ENCODE data around the gene FAM107A. TPM values are rescaled to one million over a fixed set of nuclear protein-coding genes. Genes with fewer than 3 reads are reported as not detected.

The FAM107A gene
- total RNA-seq (10 to 100 TPM; 15.2 to 27.2 TPM), polyA plus RNA-seq (ENCODE audit: insufficient read length in 2 of 2) (10 to 100 TPM; 35.6 to 55.5 TPM)
- long read RNA-seq, donor 1, transcript FAM107A-201 (4 exons, 3,367 nt), result major isoform, 8 of 14 reads
- long read RNA-seq, donor 1, partial matches to known transcripts, result 5 of 14 reads
- long read RNA-seq, donor 1, other reads (novel, unspliced or antisense), result 0 of 14 reads
- long read RNA-seq, donor 2, transcript FAM107A-201 (4 exons, 3,367 nt), result major isoform, 11 of 11 reads
- long read RNA-seq, donor 2, partial matches to known transcripts, result 0 of 11 reads
- long read RNA-seq, donor 2, other reads (novel, unspliced or antisense), result 0 of 11 reads
- long read RNA-seq, donor 3, transcript FAM107A-201 (4 exons, 3,367 nt), result major isoform, 7 of 41 reads
- long read RNA-seq, donor 3, partial matches to known transcripts, result 32 of 41 reads
- long read RNA-seq, donor 3, other reads (novel, unspliced or antisense), result 0 of 41 reads
- long read RNA-seq, donor 4, result 0 reads

- H3K36me3 ChIP-seq (ENCODE audit: control insufficient read depth, insufficient read depth, low read length), result peaks cover 9% of the 10 kb centered on the region
- 2% methylated on average over 9 of the region's 12 CpGs for WGBS (ENCODE audit: insufficient coverage)
- peak within 1 kb of the TSS; percentile 77 for H3K27ac ChIP-seq (ENCODE audit: low read depth, low read length)
- H3K9me3 ChIP-seq (ENCODE audit: control insufficient read depth, insufficient read depth, low read length), result no peaks in the 10 kb centered on the region
- peak in 3 of 6 donors; percentile 62 to 90 (median 89) for DNase-seq (ENCODE audit: low read depth in 4 of 6, low spot score in 6 of 6)
- peak within 1 kb of the TSS; percentile 26 for H3K4me3 ChIP-seq (ENCODE audit: low read depth, low read length)
- H3K27me3 ChIP-seq (ENCODE audit: control insufficient read depth, insufficient read depth, low read length), result no peaks in the 10 kb centered on the region
- peaks cover 73% of the 10 kb centered on the region for H3K4me1 ChIP-seq (ENCODE audit: control insufficient read depth, insufficient read depth, low read length)
Observed at GRCh38 chr3:58577269-58577821, at the start of gene FAM107A. TSS of gene FAM107A (minus strand) at chr3:58577391. CDS start at chr3:58569860, 7,531 bp downstream.

GRCh38 chr3:58625196-58625824, 48.1 kb upstream of the FAM107A start:
- WGBS (ENCODE audit: insufficient coverage), result 82% methylated on average over 7 of the region's 9 CpGs
- no peak overlapping the region for H3K4me3 ChIP-seq (ENCODE audit: low read depth, low read length)
- peaks cover 48% of the 10 kb centered on the region for H3K4me1 ChIP-seq (ENCODE audit: control insufficient read depth, insufficient read depth, low read length)
- H3K27ac ChIP-seq (ENCODE audit: low read depth, low read length), result no peak overlapping the region
- DNase-seq (ENCODE audit: low read depth in 4 of 6, low spot score in 6 of 6), result peak in 1 of 6 donors; percentile 34
- no peaks in the 10 kb centered on the region for H3K9me3 ChIP-seq (ENCODE audit: control insufficient read depth, insufficient read depth, low read length)
- no peaks in the 10 kb centered on the region for H3K36me3 ChIP-seq (ENCODE audit: control insufficient read depth, insufficient read depth, low read length)
- H3K27me3 ChIP-seq (ENCODE audit: control insufficient read depth, insufficient read depth, low read length), result no peaks in the 10 kb centered on the region

GRCh38 chr3:58624550-58624949, 47.4 kb upstream of the FAM107A start:
- Histone ChIP-seq H3K4me3 (ENCODE audit: low read depth, low read length) (no peak overlapping the region), H3K27ac (ENCODE audit: low read depth, low read length) (no peak overlapping the region), H3K36me3 (ENCODE audit: control insufficient read depth, insufficient read depth, low read length) (no peaks in the 10 kb centered on the region), H3K4me1 (ENCODE audit: control insufficient read depth, insufficient read depth, low read length) (peaks cover 46% of the 10 kb centered on the region), H3K27me3 (ENCODE audit: control insufficient read depth, insufficient read depth, low read length) (no peaks in the 10 kb centered on the region), H3K9me3 (ENCODE audit: control insufficient read depth, insufficient read depth, low read length) (no peaks in the 10 kb centered on the region)
- no peak for DNase-seq (ENCODE audit: low read depth in 4 of 6, low spot score in 6 of 6)
- 57% methylated on average over 1 of the region's 3 CpGs for WGBS (ENCODE audit: insufficient coverage)

GRCh38 chr3:58623961-58624360, 46.8 kb upstream of the FAM107A start:
- Histone ChIP-seq H3K4me1 (ENCODE audit: control insufficient read depth, insufficient read depth, low read length) (peaks cover 42% of the 10 kb centered on the region), H3K27ac (ENCODE audit: low read depth, low read length) (no peak overlapping the region), H3K9me3 (ENCODE audit: control insufficient read depth, insufficient read depth, low read length) (no peaks in the 10 kb centered on the region), H3K4me3 (ENCODE audit: low read depth, low read length) (no peak overlapping the region), H3K36me3 (ENCODE audit: control insufficient read depth, insufficient read depth, low read length) (no peaks in the 10 kb centered on the region), H3K27me3 (ENCODE audit: control insufficient read depth, insufficient read depth, low read length) (no peaks in the 10 kb centered on the region)
- WGBS (ENCODE audit: insufficient coverage), result 92% methylated on average over 5 of the region's 5 CpGs
- DNase-seq (ENCODE audit: low read depth in 4 of 6, low spot score in 6 of 6), result no peak

GRCh38 chr3:58623478-58623877, 46.3 kb upstream of the FAM107A start:
- 69% methylated on average over 6 of the region's 8 CpGs for WGBS (ENCODE audit: insufficient coverage)
- peaks cover 42% of the 10 kb centered on the region for H3K4me1 ChIP-seq (ENCODE audit: control insufficient read depth, insufficient read depth, low read length)
- H3K4me3 ChIP-seq (ENCODE audit: low read depth, low read length), result no peak overlapping the region
- no peak overlapping the region for H3K27ac ChIP-seq (ENCODE audit: low read depth, low read length)
- H3K9me3 ChIP-seq (ENCODE audit: control insufficient read depth, insufficient read depth, low read length), result no peaks in the 10 kb centered on the region
- no peaks in the 10 kb centered on the region for H3K36me3 ChIP-seq (ENCODE audit: control insufficient read depth, insufficient read depth, low read length)
- no peak for DNase-seq (ENCODE audit: low read depth in 4 of 6, low spot score in 6 of 6)
- H3K27me3 ChIP-seq (ENCODE audit: control insufficient read depth, insufficient read depth, low read length), result no peaks in the 10 kb centered on the region

- H3K36me3 ChIP-seq (ENCODE audit: control insufficient read depth, insufficient read depth, low read length), result no peaks in the 10 kb centered on the region
- H3K9me3 ChIP-seq (ENCODE audit: control insufficient read depth, insufficient read depth, low read length), result no peaks in the 10 kb centered on the region
- DNase-seq (ENCODE audit: low read depth in 4 of 6, low spot score in 6 of 6), result peak in 1 of 6 donors; percentile 74
- H3K4me1 ChIP-seq (ENCODE audit: control insufficient read depth, insufficient read depth, low read length), result peaks cover 38% of the 10 kb centered on the region
- 71% methylated on average over 8 of the region's 8 CpGs for WGBS (ENCODE audit: insufficient coverage)
- H3K27ac ChIP-seq (ENCODE audit: low read depth, low read length), result no peak overlapping the region
- H3K27me3 ChIP-seq (ENCODE audit: control insufficient read depth, insufficient read depth, low read length), result no peaks in the 10 kb centered on the region
- no peak overlapping the region for H3K4me3 ChIP-seq (ENCODE audit: low read depth, low read length)
Observed at GRCh38 chr3:58622892-58623291, 45.7 kb upstream of the FAM107A start.

GRCh38 chr3:58622436-58622835, 45.2 kb upstream of the FAM107A start:
- Histone ChIP-seq H3K4me3 (ENCODE audit: low read depth, low read length) (no peak overlapping the region), H3K4me1 (ENCODE audit: control insufficient read depth, insufficient read depth, low read length) (peaks cover 34% of the 10 kb centered on the region), H3K27ac (ENCODE audit: low read depth, low read length) (no peak overlapping the region), H3K36me3 (ENCODE audit: control insufficient read depth, insufficient read depth, low read length) (no peaks in the 10 kb centered on the region), H3K27me3 (ENCODE audit: control insufficient read depth, insufficient read depth, low read length) (no peaks in the 10 kb centered on the region), H3K9me3 (ENCODE audit: control insufficient read depth, insufficient read depth, low read length) (no peaks in the 10 kb centered on the region)
- DNase-seq (ENCODE audit: low read depth in 4 of 6, low spot score in 6 of 6), result peak in 1 of 6 donors; percentile 34
- WGBS (ENCODE audit: insufficient coverage), result 88% methylated on average over 2 of the region's 4 CpGs

GRCh38 chr3:58621086-58621830, 44.1 kb upstream of the FAM107A start:
- H3K27me3 ChIP-seq (ENCODE audit: control insufficient read depth, insufficient read depth, low read length), result no peaks in the 10 kb centered on the region
- WGBS (ENCODE audit: insufficient coverage), result 83% methylated on average over 6 of the region's 6 CpGs

GRCh38 chr3:58620421-58620820, 43.2 kb upstream of the FAM107A start:
- no peak overlapping the region for H3K4me3 ChIP-seq (ENCODE audit: low read depth, low read length)
- WGBS (ENCODE audit: insufficient coverage), result 82% methylated on average over 5 of the region's 8 CpGs
- no peak for DNase-seq (ENCODE audit: low read depth in 4 of 6, low spot score in 6 of 6)
- no peaks in the 10 kb centered on the region for H3K27me3 ChIP-seq (ENCODE audit: control insufficient read depth, insufficient read depth, low read length)
- H3K36me3 ChIP-seq (ENCODE audit: control insufficient read depth, insufficient read depth, low read length), result no peaks in the 10 kb centered on the region
- H3K9me3 ChIP-seq (ENCODE audit: control insufficient read depth, insufficient read depth, low read length), result no peaks in the 10 kb centered on the region
- peaks cover 21% of the 10 kb centered on the region for H3K4me1 ChIP-seq (ENCODE audit: control insufficient read depth, insufficient read depth, low read length)
- no peak overlapping the region for H3K27ac ChIP-seq (ENCODE audit: low read depth, low read length)

More at GRCh38 chr3:58621086-58621830, 44.1 kb upstream of the FAM107A start:
- Histone ChIP-seq H3K4me3 (ENCODE audit: low read depth, low read length) (no peak overlapping the region), H3K36me3 (ENCODE audit: control insufficient read depth, insufficient read depth, low read length) (no peaks in the 10 kb centered on the region), H3K4me1 (ENCODE audit: control insufficient read depth, insufficient read depth, low read length) (peaks cover 28% of the 10 kb centered on the region), H3K9me3 (ENCODE audit: control insufficient read depth, insufficient read depth, low read length) (no peaks in the 10 kb centered on the region), H3K27ac (ENCODE audit: low read depth, low read length) (no peak overlapping the region)
- no peak for DNase-seq (ENCODE audit: low read depth in 4 of 6, low spot score in 6 of 6)
